CD4-positive, alpha-beta T cell (primary cell): ENCODE data around the gene CBARP. TPM values are rescaled to one million over a fixed set of nuclear protein-coding genes. Genes with fewer than 3 reads are reported as not detected.

Experiments used
- ATAC-seq: fragments of 200-7000 bp; cut with Tn5 transposase; one replicate; pipeline ENCODE4 v1.10.0; 2022; ENCODE audit warnings: mild to moderate bottlenecking; ENCODE audit not compliant: poor library complexity
- CTCF ChIA-PET: fragments of 350-600 bp; sonication (Branson Sonifier 250); formaldehyde crosslinking; loops from one replicate; lab custom pipeline; 2021; ENCODE audit warnings: antibody characterized with exemption, inconsistent platforms; lab: Charles Lee
- POLR2A ChIA-PET: fragments of 350-600 bp; sonication (Branson Sonifier 250); formaldehyde crosslinking; loops from one replicate; lab custom pipeline; 2021; ENCODE audit warnings: antibody characterized with exemption, inconsistent platforms; lab: Charles Lee
- DNase-seq, 14 experiments: peaks; one replicate each; pipeline ENCODE4 v3.0.0-alpha.2; 2013 to 2020; ENCODE audit warnings: mixed read lengths in 2 of 14
- H3K27ac ChIP-seq, 2 donors: one replicate each; pipeline versions ENCODE4 v1.5.1 to v1.7.0; 2013; ENCODE audit warnings: low read length in 2 of 2, low read depth in 1 of 2, mild to moderate bottlenecking in 1 of 2
- H3K27me3 ChIP-seq, 2 experiments: 1 replicate in 1 of 2; 2 replicates in 1 of 2; pipeline versions ENCODE4 v1.6.1 to v1.7.0; 2013; ENCODE audit warnings: low read length in 2 of 2, control low read depth in 1 of 2, mild to moderate bottlenecking in 1 of 2, moderate library complexity in 1 of 2; ENCODE audit not compliant: insufficient read depth in 2 of 2, control insufficient read depth in 1 of 2
- H3K36me3 ChIP-seq: one replicate; pipeline ENCODE4 v1.6.1; 2013; ENCODE audit warnings: low read length, control low read depth; ENCODE audit not compliant: insufficient read depth
- H3K4me1 ChIP-seq: one replicate; pipeline ENCODE4 v1.6.1; 2013; ENCODE audit warnings: low read length, control low read depth; ENCODE audit not compliant: insufficient read depth
- H3K4me3 ChIP-seq: one replicate; pipeline ENCODE4 v1.5.1; 2013; ENCODE audit warnings: mild to moderate bottlenecking, low read length, moderate library complexity
- H3K9me3 ChIP-seq, 2 experiments: 1 replicate in 1 of 2; 2 replicates in 1 of 2; pipeline versions ENCODE4 v1.6.1 to v1.7.0; 2013; ENCODE audit warnings: low read length in 2 of 2, mild to moderate bottlenecking in 2 of 2, control low read depth in 1 of 2, moderate library complexity in 1 of 2; ENCODE audit not compliant: control insufficient read depth in 1 of 2, insufficient read depth in 1 of 2
- H3K27ac Mint-ChIP-seq: one replicate; pipeline ENCODE4 v1.8.0; 2020; ENCODE audit warnings: mixed read lengths
- H3K27me3 Mint-ChIP-seq: one replicate; pipeline ENCODE4 v1.8.0; 2021; ENCODE audit warnings: mixed read lengths
- H3K36me3 Mint-ChIP-seq: one replicate; pipeline ENCODE4 v1.8.0; 2021; ENCODE audit warnings: low read depth, mixed read lengths
- H3K4me1 Mint-ChIP-seq: one replicate; pipeline ENCODE4 v1.8.0; 2021; ENCODE audit warnings: low read depth, mixed read lengths
- H3K4me3 Mint-ChIP-seq: one replicate; pipeline ENCODE4 v1.8.0; 2020; ENCODE audit warnings: mild to moderate bottlenecking, mixed read lengths
- H3K9me3 Mint-ChIP-seq: one replicate; pipeline ENCODE4 v1.8.0; 2020; ENCODE audit warnings: mixed read lengths
- CTCF ChIP-seq: fragments of 200-600 bp; IDR thresholded peaks from one replicate; pipeline ENCODE4 v1.8.0; 2022; ENCODE audit warnings: antibody characterized with exemption, mild to moderate bottlenecking
- intact Hi-C, 2 experiments: fragments of 100-400 bp; cut with DNase I in 1 of 2; cut with micrococcal nuclease in 1 of 2; formaldehyde crosslinking; loops; one replicate each; pipeline versions ENCODE4 v1.15.1 to v1.9.0; 2023 to 2025; cut with DNase I, micrococcal nuclease
- total RNA-seq, 174 experiments: library from RNA in 2 of 174; stranded (reverse) in 2 of 174; gene quantifications; one replicate each; pipeline ENCODE4 v1.2.3 and lab custom pipeline; 2021 to 2026

The CBARP gene
- total RNA-seq, 2 experiments from 2014 or later: 0.22 TPM; not detected in 1

GRCh38 chr19:1270854-1271527, 33.2 kb upstream of the CBARP start:
- TF ChIP-seq CTCF: no peak
- Mint-ChIP-seq H3K9me3 (no peaks in the 10 kb centered on the region), H3K36me3 (peaks cover 63% of the 10 kb centered on the region), H3K27ac (peak overlapping the region; percentile 82), H3K4me1 (peaks cover 63% of the 10 kb centered on the region), H3K4me3 (peak overlapping the region; percentile 94), H3K27me3 (no peaks in the 10 kb centered on the region)
- Histone ChIP-seq H3K27ac (peak overlapping the region; percentile 15 to 18), H3K4me3 (peak overlapping the region; percentile 99), H3K36me3 (peaks cover 55% of the 10 kb centered on the region), H3K4me1 (peaks cover 87% of the 10 kb centered on the region), H3K9me3 (no peaks in the 10 kb centered on the region), H3K27me3 (no peaks in the 10 kb centered on the region)
- no peak for ATAC-seq
- POLR2A ChIA-PET: interaction anchor here (1.3 to 1.9 kb wide), 3 partner anchors 18 to 243 kb away, joined by 3 to 6 read pairs (median 3); no protein-coding TSS in a partner anchor
- peak in 2 of 14 experiments; percentile 33 to 56 for DNase-seq
- intact Hi-C loops: loop anchor here (10.0 kb wide), 2 partner anchors 134 to 204 kb away; partner anchors contain the start of genes C19orf25 (in 1 of the 2), DAZAP1 (in 1 of the 2) and GAMT (in 1 of the 2)
- CTCF ChIA-PET: interaction anchor here (1.4 to 4.3 kb wide), 2 partner anchors 22 to 27 kb away, joined by 3 to 26 read pairs; no protein-coding TSS in a partner anchor

GRCh38 chr19:1270213-1270853, 32.5 kb upstream of the CBARP start:
- peak overlapping the region; percentile 94 for H3K4me3 Mint-ChIP-seq
- ChIA-PET CTCF (interaction anchor here (4.3 to 11.0 kb wide), 2 partner anchors 26 kb away, joined by 26 to 255 read pairs; no protein-coding TSS in a partner anchor), POLR2A (interaction anchor here (1.7 kb wide), 1 partner anchor 21 kb away, joined by 57 read pairs; no protein-coding TSS in a partner anchor)
- H3K36me3 Mint-ChIP-seq: peaks cover 58% of the 10 kb centered on the region
- peaks cover 64% of the 10 kb centered on the region for H3K4me1 Mint-ChIP-seq
- ATAC-seq: no peak
- peaks cover 55% of the 10 kb centered on the region for H3K36me3 ChIP-seq
- H3K27ac Mint-ChIP-seq: peak overlapping the region; percentile 82
- H3K9me3 ChIP-seq: no peaks in the 10 kb centered on the region
- DNase-seq: peak in 1 of 14 experiments; percentile 43
- no peaks in the 10 kb centered on the region for H3K9me3 Mint-ChIP-seq
- intact Hi-C loops: loop anchor here (10.0 kb wide), 2 partner anchors 134 to 204 kb away; partner anchors contain the start of genes C19orf25 (in 1 of the 2), DAZAP1 (in 1 of the 2) and GAMT (in 1 of the 2)
- no peaks in the 10 kb centered on the region for H3K27me3 ChIP-seq
- peak overlapping the region; percentile 78 to 84 for H3K27ac ChIP-seq
- peaks cover 91% of the 10 kb centered on the region for H3K4me1 ChIP-seq
- H3K27me3 Mint-ChIP-seq: no peaks in the 10 kb centered on the region
- TF ChIP-seq CTCF: no peak
- H3K4me3 ChIP-seq: peak overlapping the region; percentile 99
